Astrocyte (in vitro differentiated cells and primary cell): ENCODE results near the gene OR4F15. TPM values are rescaled to one million over a fixed set of nuclear protein-coding genes. Genes with fewer than 3 reads are reported as not detected.

Experiments used
- DNase-seq: peaks from one replicate; pipeline ENCODE4 v3.0.0-alpha.2; 2010; ENCODE audit warnings: low read depth
- FAIRE-seq: peaks from 2 replicates; lab custom pipeline; 2011; peaks lifted over from hg19 to GRCh38; lab: Jason Lieb, UNC
- H2AFZ ChIP-seq: 2 replicates; pipeline ENCODE4 v1.6.0; 2012; ENCODE audit warnings: low read depth, low read length, inconsistent platforms
- H3K27ac ChIP-seq: 2 replicates; pipeline ENCODE4 v1.5.1; 2011; ENCODE audit warnings: low read depth, low read length, inconsistent platforms
- H3K27me3 ChIP-seq: 2 replicates; pipeline ENCODE4 v1.6.0; 2011; ENCODE audit warnings: low read length, inconsistent platforms; ENCODE audit not compliant: insufficient read depth
- H3K36me3 ChIP-seq: 2 replicates; pipeline ENCODE4 v1.5.1; 2011; ENCODE audit warnings: low read length, inconsistent platforms; ENCODE audit not compliant: insufficient read depth
- H3K4me1 ChIP-seq: 2 replicates; pipeline ENCODE4 v1.5.1; 2011; ENCODE audit warnings: low read length, inconsistent platforms; ENCODE audit not compliant: insufficient read depth
- H3K4me2 ChIP-seq: 2 replicates; pipeline ENCODE4 v1.6.0; 2012; ENCODE audit warnings: low read length, inconsistent platforms
- H3K4me3 ChIP-seq: 2 replicates; pipeline ENCODE4 v1.5.1; 2011; ENCODE audit warnings: low read depth, mild to moderate bottlenecking, low read length, inconsistent platforms; ENCODE audit not compliant: insufficient read depth
- H3K79me2 ChIP-seq: 2 replicates; pipeline ENCODE4 v1.6.0; 2012; ENCODE audit warnings: mild to moderate bottlenecking, low read length, inconsistent platforms; ENCODE audit not compliant: insufficient read depth
- H3K9ac ChIP-seq: 2 replicates; pipeline ENCODE4 v1.6.0; 2012; ENCODE audit warnings: mild to moderate bottlenecking, low read length, inconsistent platforms
- H3K9me3 ChIP-seq: 2 replicates; pipeline ENCODE4 v1.5.1; 2012; ENCODE audit warnings: low read depth, mild to moderate bottlenecking, low read length, inconsistent platforms; ENCODE audit not compliant: insufficient read depth
- H4K20me1 ChIP-seq: 2 replicates; pipeline ENCODE4 v1.6.0; 2012; ENCODE audit warnings: low read length, inconsistent platforms; ENCODE audit not compliant: insufficient read depth
- H3K27ac Mint-ChIP-seq: one replicate; pipeline ENCODE4 v1.8.0; 2021; ENCODE audit warnings: mild to moderate bottlenecking, mixed read lengths; ENCODE audit not compliant: unreplicated experiment
- H3K27me3 Mint-ChIP-seq: one replicate; pipeline ENCODE4 v1.8.0; 2021; ENCODE audit warnings: low read depth, mixed read lengths; ENCODE audit not compliant: unreplicated experiment
- H3K36me3 Mint-ChIP-seq: one replicate; pipeline ENCODE4 v1.8.0; 2021; ENCODE audit warnings: low read depth, mixed read lengths; ENCODE audit not compliant: unreplicated experiment
- H3K4me1 Mint-ChIP-seq: one replicate; pipeline ENCODE4 v1.8.0; 2021; ENCODE audit warnings: low read depth, mixed read lengths; ENCODE audit not compliant: unreplicated experiment
- H3K4me3 Mint-ChIP-seq: one replicate; pipeline ENCODE4 v1.8.0; 2021; ENCODE audit warnings: mild to moderate bottlenecking, moderate library complexity, mixed read lengths; ENCODE audit not compliant: unreplicated experiment
- H3K9me3 Mint-ChIP-seq: one replicate; pipeline ENCODE4 v1.8.0; 2021; ENCODE audit warnings: mild to moderate bottlenecking, mixed read lengths; ENCODE audit not compliant: unreplicated experiment
- CTCF ChIP-seq: IDR thresholded peaks from 2 replicates; pipeline ENCODE4 v1.5.1; 2011; ENCODE audit warnings: low read depth, mild to moderate bottlenecking, inconsistent platforms, low read length, moderate library complexity; ENCODE audit not compliant: insufficient read depth
- EZH2 ChIP-seq: IDR thresholded peaks from 2 replicates; pipeline ENCODE4 v1.6.1; 2012; ENCODE audit warnings: mild to moderate bottlenecking, low read length, inconsistent platforms; ENCODE audit not compliant: insufficient read depth
- total RNA-seq: library from RNA; stranded (reverse); gene quantifications from 2 replicates; pipeline ENCODE4 v1.2.1, GENCODE V29; 2021

The OR4F15 gene
- total RNA-seq, 1 donor from 2014 or later = not detected

- no peak overlapping the region for H3K4me3 ChIP-seq
- Mint-ChIP-seq H3K4me3 (no peak overlapping the region), H3K36me3 (no peaks in the 10 kb centered on the region), H3K9me3 (no peaks in the 10 kb centered on the region), H3K27ac (no peak overlapping the region), H3K4me1 (peaks cover 8% of the 10 kb centered on the region), H3K27me3 (peaks cover 9% of the 10 kb centered on the region)
- no peak overlapping the region for H3K9ac ChIP-seq
- no peaks in the 10 kb centered on the region for H3K79me2 ChIP-seq
- peaks cover 10% of the 10 kb centered on the region for H3K4me1 ChIP-seq
- no peak overlapping the region for H2AFZ ChIP-seq
- no peaks in the 10 kb centered on the region for H3K36me3 ChIP-seq
- no peak overlapping the region for H3K4me2 ChIP-seq
- no peaks in the 10 kb centered on the region for H3K27me3 ChIP-seq
- DNase-seq (peak; percentile 7), FAIRE-seq (peak; percentile 84)
- H4K20me1 ChIP-seq = no peaks in the 10 kb centered on the region
- H3K27ac ChIP-seq = no peak overlapping the region
- TF ChIP-seq EZH2 (no peak), CTCF (no peak)
- no peaks in the 10 kb centered on the region for H3K9me3 ChIP-seq
Observed at GRCh38 chr15:101810876-101811275, 1.1 kb upstream of the OR4F15 start.

GRCh38 chr15:101813803-101814534, 2.0 kb downstream of the OR4F15 start:
- H3K27ac Mint-ChIP-seq = no peak overlapping the region
- H3K4me3 ChIP-seq = no peak overlapping the region
- DNase-seq (peak; percentile 46), FAIRE-seq (no peak)
- no peaks in the 10 kb centered on the region for H3K9me3 Mint-ChIP-seq
- no peaks in the 10 kb centered on the region for H4K20me1 ChIP-seq
- no peak overlapping the region for H3K4me3 Mint-ChIP-seq
- H3K27ac ChIP-seq = no peak overlapping the region
- H3K4me2 ChIP-seq = no peak overlapping the region
- H3K4me1 ChIP-seq = no peaks in the 10 kb centered on the region
- TF ChIP-seq EZH2 (no peak), CTCF (no peak)
- H2AFZ ChIP-seq = no peak overlapping the region
- no peak overlapping the region for H3K9ac ChIP-seq
- H3K36me3 ChIP-seq = no peaks in the 10 kb centered on the region
- peaks cover 9% of the 10 kb centered on the region for H3K27me3 Mint-ChIP-seq
- H3K4me1 Mint-ChIP-seq = no peaks in the 10 kb centered on the region
- H3K36me3 Mint-ChIP-seq = no peaks in the 10 kb centered on the region
- H3K9me3 ChIP-seq = no peaks in the 10 kb centered on the region
- H3K27me3 ChIP-seq = no peaks in the 10 kb centered on the region
- H3K79me2 ChIP-seq = no peaks in the 10 kb centered on the region

DNA sequence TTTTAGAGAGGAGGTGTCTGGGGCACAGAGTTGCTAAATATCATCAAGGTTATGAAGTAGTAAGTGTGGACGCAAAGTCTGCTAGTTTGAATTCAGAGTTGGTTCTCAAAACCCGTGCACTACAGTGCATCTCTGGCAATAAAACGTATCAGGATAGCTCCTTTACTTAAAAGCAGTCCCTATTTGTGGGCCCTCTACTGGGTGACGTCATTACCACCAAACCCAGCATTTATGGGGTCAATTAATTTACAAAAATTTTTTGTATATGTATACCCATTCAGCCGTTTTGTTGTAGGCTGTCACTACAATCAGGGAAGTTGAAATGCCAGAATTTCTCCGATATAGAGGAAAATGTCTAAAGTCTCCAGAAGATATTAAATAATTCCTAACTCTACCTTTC, 8.8 kb downstream of the OR4F15 start:
- no peak overlapping the region for H3K27ac ChIP-seq
- no peaks in the 10 kb centered on the region for H3K36me3 ChIP-seq
- TF ChIP-seq CTCF = no peak
- no peak for TF ChIP-seq EZH2
- H3K4me1 ChIP-seq = no peaks in the 10 kb centered on the region
- H3K79me2 ChIP-seq = no peaks in the 10 kb centered on the region
- H3K4me3 ChIP-seq = no peak overlapping the region
- no peaks in the 10 kb centered on the region for H3K27me3 ChIP-seq
- Mint-ChIP-seq H3K36me3 (no peaks in the 10 kb centered on the region), H3K27me3 (peaks cover 2% of the 10 kb centered on the region), H3K4me3 (no peak overlapping the region), H3K4me1 (no peaks in the 10 kb centered on the region), H3K9me3 (no peaks in the 10 kb centered on the region), H3K27ac (no peak overlapping the region)
- H2AFZ ChIP-seq = no peak overlapping the region
- H3K9me3 ChIP-seq = no peaks in the 10 kb centered on the region
- DNase-seq = no peak
- no peak overlapping the region for H3K4me2 ChIP-seq
- H4K20me1 ChIP-seq = no peaks in the 10 kb centered on the region
- H3K9ac ChIP-seq = no peak overlapping the region
- FAIRE-seq = no peak
